GM19025 (cell line): ENCODE measurements around the gene GPN2.
A peak's percentile ranks its signal among the peaks of the same experiment; 100 is the strongest.
"Not testable (repeated sequence)": the region's sequence is repeated elsewhere in the genome, so short reads cannot be mapped to it uniquely, and the experiment has no call there.

Source experiments
- ATAC-seq: cut with Tn5 transposase; IDR thresholded peaks from one replicate; pipeline ENCODE4 v1.9.1; 2021; ENCODE audit warnings: mild to moderate bottlenecking, low read depth, moderate library complexity; ENCODE audit not compliant: unreplicated experiment

GPN2 gene

GRCh38 chr1:26837665-26838064 lies 52.4 kb downstream of the GPN2 start:
- not testable (repeated sequence) for ATAC-seq

- ATAC-seq: peak; percentile 85
These were observed 56.4 kb downstream of the GPN2 start for GRCh38 chr1:26833432-26834405.

GRCh38 chr1:26832249-26832960 lies 57.7 kb downstream of the GPN2 start:
- no peak for ATAC-seq

- no peak for ATAC-seq
These were observed 58.4 kb downstream of the GPN2 start for GRCh38 chr1:26831546-26832248.

- ATAC-seq: no peak
These were observed 59.0 kb downstream of the GPN2 start for GRCh38 chr1:26831059-26831458.

- ATAC-seq: no peak
These were observed 60.7 kb downstream of the GPN2 start for GRCh38 chr1:26829184-26829911.

- ATAC-seq: no peak
These were observed 61.6 kb downstream of the GPN2 start for GRCh38 chr1:26828411-26828991.

- ATAC-seq: no peak
These were observed 62.4 kb downstream of the GPN2 start for GRCh38 chr1:26827663-26828062.

- no peak for ATAC-seq
These were observed 62.9 kb downstream of the GPN2 start for GRCh38 chr1:26827106-26827604.

GRCh38 chr1:26826261-26827105 lies 63.6 kb downstream of the GPN2 start, which contains the start of gene ZDHHC18:
TSS of gene ZDHHC18 (plus strand) at chr1:26826688. CDS start at chr1:26826805, 117 bp downstream.
- peak; percentile 79 for ATAC-seq
